GM21447 (cell line): ENCODE data around the gene ANXA4.
"Not testable (repeated sequence)": the region's sequence is repeated elsewhere in the genome, so short reads cannot be mapped to it uniquely, and the experiment has no call there.

ENCODE experiments used
- ATAC-seq: cut with Tn5 transposase; IDR thresholded peaks from one replicate; pipeline ENCODE4 v1.9.1; 2021; ENCODE audit not compliant: unreplicated experiment

ANXA4 gene

GRCh38 chr2:69718338-69718965 lies 23.5 kb upstream of the ANXA4 start:
- ATAC-seq, result no peak

DNA sequence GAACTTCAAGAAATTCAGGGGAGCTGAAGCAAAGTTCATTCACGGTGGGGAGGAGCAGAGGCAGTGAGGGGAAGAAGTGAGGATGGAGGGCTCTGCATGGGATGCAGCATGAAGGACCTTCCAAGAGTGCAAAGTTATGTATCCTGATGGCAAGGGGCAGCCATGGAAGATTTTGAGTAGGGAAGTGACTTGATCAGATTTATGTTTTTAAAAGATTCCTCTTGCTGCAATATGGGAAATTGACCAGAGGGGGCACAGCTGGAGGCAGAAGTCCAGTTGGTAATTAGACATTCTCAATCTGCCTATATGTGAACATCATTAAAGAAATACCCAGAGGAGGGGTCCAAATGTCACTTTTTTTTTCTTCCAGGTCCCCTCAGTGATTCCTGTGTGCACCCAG lies 21.5 kb upstream of the ANXA4 start:
- ATAC-seq, result no peak

GRCh38 chr2:69721022-69721421 lies 20.9 kb upstream of the ANXA4 start:
- ATAC-seq, result no peak

- no peak for ATAC-seq
Observed at GRCh38 chr2:69723791-69724190, 18.1 kb upstream of the ANXA4 start.

GRCh38 chr2:69724540-69725159 lies 17.3 kb upstream of the ANXA4 start:
- peak; percentile 63 for ATAC-seq

DNA sequence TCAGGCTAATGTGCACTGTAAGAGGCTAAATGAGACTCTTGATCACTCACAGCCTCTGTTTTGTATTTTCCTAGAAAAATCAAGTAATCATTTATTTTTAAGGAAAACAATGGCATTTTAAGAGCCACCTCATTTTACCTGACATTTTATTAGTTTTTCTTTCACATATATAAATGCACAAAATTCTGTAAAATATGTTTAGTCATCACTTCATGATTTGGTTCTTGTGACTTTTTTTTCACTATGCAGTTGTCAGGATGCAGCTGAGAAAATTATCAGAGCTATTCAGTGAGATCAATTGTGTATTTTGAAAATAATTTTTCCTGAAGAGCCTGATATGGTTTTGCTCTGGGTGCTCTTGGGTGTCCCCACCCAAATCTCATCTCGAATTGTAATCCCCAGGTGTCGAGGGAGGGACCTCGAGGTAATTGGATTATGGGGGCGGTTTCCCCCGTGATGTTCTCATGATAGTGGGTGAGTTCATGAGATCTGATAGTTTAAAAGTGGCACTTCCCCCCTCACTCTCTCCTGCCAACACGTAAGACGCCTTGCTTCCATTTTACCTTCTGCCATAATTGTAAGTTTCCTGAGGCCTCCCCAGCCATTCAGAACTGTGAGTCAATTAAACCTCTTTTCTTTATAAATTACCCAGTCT lies 16.1 kb upstream of the ANXA4 start:
- ATAC-seq, result no peak

DNA sequence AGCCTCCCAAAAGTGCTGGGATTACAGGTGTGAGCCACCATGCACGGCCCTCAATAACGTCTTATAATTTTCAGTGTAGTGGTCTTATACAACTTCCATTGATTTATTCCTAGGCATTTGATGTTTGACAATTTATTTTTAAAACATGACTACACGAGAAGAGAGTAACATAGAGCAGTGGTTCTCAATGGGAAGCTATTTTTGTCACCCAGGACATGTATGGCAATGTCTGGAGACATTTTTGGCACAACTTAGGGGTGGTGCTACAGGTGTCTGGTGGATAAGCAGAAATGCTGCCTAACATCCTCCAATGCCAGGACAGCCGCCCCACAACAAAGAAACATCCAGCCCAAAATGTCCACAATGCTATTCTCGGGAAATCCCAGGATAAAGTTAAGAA lies 12.7 kb upstream of the ANXA4 start:
- ATAC-seq, result no peak

GRCh38 chr2:69729781-69730180 lies 12.2 kb upstream of the ANXA4 start:
- ATAC-seq, result no peak

DNA sequence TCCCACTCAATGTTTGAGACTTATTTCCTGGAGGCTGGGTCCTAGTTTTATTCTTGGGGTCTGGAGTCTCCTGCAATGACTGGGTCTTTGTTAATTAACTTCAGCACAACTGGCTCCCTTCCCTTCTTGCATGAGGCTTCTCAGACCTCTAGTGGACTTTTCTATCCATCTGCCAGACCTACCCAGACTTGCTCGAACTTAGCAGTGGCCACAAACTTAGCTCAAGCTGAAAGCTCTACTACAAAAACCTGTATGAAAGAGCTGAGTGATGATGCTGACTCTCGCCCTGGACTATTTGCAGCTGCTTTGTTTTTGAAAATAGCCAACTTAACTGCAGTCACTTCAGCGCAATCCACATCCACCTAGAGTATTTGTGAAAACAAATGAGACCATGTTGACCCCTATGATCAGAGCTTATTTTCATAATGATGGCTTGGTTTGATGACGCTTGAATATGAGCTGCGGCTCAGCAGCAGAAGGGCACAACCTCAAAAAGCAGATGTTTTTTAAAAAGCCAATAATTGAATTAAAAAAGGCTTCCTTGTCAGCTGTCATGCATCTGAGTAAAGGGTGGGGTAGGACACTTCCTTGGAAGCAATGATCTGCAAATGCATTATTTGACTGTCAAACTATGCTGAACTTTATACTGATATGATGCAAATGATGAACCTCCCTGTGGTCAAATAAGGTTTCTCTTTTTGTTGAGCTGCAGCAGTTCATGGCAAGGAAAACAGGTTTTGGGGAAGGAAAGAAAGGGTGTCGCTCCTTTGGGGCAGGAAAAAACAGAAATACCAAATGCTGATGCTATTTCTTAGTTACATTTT lies 10.6 kb upstream of the ANXA4 start:
- ATAC-seq, result no peak

GRCh38 chr2:69733342-69734034 lies 8.4 kb upstream of the ANXA4 start:
- no peak for ATAC-seq

- no peak for ATAC-seq
Observed at GRCh38 chr2:69734035-69734611, 7.8 kb upstream of the ANXA4 start.

- ATAC-seq, result no peak
Observed at GRCh38 chr2:69734854-69735544, 6.9 kb upstream of the ANXA4 start.

GRCh38 chr2:69735686-69736085 lies 6.2 kb upstream of the ANXA4 start:
- no peak for ATAC-seq

- ATAC-seq, result not testable (repeated sequence)
Observed at GRCh38 chr2:69738149-69738548, 3.8 kb upstream of the ANXA4 start.

GRCh38 chr2:69740502-69740951 lies 1.4 kb upstream of the ANXA4 start:
- no peak for ATAC-seq

GRCh38 chr2:69741229-69741574 lies 732 bp upstream of the ANXA4 start:
- ATAC-seq, result peak; percentile 37

DNA sequence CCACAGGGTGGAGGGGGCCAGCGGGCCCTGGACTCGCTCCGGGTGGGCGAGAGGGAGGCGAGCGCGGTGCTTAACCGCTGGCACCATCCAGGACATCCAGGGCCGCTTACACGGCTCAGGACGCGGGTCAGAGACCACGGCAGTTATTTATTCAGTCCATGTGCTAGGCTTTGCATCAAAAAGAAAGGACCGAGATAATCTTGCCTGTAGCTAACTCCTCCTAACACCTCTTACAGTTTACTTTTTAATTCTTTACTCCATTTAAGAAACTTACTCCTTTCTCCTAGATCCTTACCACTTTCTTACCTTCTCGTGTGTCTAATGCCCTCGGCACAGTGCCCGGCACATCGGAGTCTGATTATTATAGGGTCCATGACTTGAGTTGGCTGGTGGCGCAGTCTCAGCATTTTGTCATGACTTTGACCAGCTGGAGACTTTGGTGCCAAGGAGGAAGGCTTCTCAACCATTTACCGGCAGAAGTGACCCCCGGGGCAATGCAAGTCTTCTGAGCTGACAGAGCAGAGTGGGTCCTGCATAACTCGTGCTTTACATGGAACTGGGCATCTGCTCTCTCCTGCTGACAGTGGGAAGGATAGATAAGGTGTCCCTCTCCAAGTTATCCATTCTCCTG lies 503 bp downstream of the ANXA4 start:
- peak; percentile 32 for ATAC-seq

DNA sequence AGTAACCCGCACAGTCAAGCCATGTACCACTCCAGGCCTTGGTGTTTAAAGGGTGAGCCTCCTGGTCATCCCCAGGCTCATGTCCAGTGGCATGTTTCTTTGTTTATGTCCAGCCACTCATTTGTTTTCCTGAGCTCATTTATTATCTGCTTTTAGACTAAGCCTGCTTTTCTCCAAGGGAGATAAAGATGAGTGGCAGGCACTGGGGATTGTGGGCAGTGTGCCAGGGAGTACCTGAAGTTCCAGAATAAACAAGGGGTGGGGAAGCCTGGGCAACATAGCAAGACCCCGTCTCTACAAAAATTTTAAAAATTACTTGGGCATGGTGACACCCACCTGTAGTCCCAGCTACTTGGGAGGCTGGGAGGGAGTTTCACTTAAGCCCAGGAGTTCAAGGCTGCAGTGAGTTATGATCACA lies 1.9 kb downstream of the ANXA4 start:
- no peak for ATAC-seq

DNA sequence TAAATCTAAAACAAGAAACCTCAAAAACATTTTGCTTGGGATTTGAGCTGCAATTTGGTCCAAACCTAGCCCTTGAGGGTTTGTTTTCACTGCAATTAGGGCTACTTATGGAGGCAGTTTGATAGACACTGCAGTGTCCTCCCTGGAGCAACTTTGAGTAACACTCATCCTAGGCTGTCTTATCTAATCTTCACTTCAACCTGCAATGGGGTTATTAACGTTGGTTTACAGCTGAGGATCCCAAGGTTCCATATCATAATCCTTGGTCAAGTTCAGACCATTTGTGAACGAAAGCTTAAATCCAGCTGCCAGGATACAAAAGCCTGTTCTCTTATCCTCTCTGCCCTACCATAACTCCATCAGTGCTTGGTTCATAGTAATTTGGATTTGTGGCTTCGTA lies 2.5 kb downstream of the ANXA4 start:
- ATAC-seq, result no peak

DNA sequence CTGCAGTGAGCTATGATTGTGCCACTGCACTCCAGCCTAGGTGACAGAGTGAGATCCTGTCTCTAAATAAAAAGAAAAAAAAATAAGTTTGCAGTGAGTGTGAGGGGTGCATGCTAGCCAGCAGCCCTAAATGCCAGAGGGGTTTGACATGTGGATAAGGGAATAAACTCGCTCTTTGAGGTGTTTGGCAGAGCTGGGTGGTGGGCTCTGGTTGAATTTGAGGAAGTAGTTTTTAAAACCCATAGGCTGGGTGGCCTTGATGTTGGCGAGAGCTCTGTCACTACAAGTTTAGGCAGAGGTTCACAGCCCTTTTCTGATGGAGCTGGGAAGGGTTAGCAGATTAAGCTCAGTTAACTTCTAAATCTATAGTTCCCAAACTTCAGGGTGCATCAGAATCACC lies 3.1 kb downstream of the ANXA4 start:
- ATAC-seq, result no peak
